WI38 (cell line): Measurements from ENCODE around the gene ARHGAP45.
"Not testable (repeated sequence)": the region's sequence is repeated elsewhere in the genome, so short reads cannot be mapped to it uniquely, and the experiment has no call there.

ENCODE experiments used
- H3K4me3 ChIP-seq: 2 replicates; pipeline ENCODE4 v1.5.1; 2011; ENCODE audit warnings: low read depth, mild to moderate bottlenecking, control low read depth, low read length
- TF ChIP-seq, protein P1 (sequence below): IDR thresholded peaks from 2 replicates; pipeline ENCODE4 v1.5.1; 2012; ENCODE audit warnings: low read depth, mild to moderate bottlenecking, control low read depth, low read length

Gene ARHGAP45

DNA sequence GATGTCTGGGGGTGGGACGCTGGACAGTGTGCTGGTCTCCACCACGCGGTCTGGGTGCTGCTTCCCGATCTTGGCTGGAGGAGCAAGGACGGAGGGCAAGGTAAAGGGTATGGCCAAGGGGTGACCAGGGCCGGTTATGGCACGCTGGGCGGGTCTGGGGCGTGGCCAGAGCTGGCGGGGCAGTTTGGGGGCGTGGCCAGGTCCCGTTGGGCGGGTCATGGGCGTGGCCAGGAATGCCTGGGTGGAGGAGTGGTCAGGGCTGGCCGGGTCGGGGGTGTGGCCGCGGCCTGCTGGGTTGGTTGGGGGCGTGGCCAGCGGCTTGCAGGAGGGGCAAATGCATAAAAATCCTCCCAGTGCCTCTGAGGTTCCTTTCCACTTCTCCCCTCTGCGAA, 56.0 kb downstream of the ARHGAP45 start:
- TF ChIP-seq, protein P1, sequence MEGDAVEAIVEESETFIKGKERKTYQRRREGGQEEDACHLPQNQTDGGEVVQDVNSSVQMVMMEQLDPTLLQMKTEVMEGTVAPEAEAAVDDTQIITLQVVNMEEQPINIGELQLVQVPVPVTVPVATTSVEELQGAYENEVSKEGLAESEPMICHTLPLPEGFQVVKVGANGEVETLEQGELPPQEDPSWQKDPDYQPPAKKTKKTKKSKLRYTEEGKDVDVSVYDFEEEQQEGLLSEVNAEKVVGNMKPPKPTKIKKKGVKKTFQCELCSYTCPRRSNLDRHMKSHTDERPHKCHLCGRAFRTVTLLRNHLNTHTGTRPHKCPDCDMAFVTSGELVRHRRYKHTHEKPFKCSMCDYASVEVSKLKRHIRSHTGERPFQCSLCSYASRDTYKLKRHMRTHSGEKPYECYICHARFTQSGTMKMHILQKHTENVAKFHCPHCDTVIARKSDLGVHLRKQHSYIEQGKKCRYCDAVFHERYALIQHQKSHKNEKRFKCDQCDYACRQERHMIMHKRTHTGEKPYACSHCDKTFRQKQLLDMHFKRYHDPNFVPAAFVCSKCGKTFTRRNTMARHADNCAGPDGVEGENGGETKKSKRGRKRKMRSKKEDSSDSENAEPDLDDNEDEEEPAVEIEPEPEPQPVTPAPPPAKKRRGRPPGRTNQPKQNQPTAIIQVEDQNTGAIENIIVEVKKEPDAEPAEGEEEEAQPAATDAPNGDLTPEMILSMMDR = no peak
- H3K4me3 ChIP-seq = no peak overlapping the region

GRCh38 chr19:1123381-1123780, 56.4 kb downstream of the ARHGAP45 start:
- H3K4me3 ChIP-seq = no peak overlapping the region
- TF ChIP-seq, protein P1 = no peak

GRCh38 chr19:1123885-1124677, 57.1 kb downstream of the ARHGAP45 start:
- TF ChIP-seq, protein P1 = no peak
- no peak overlapping the region for H3K4me3 ChIP-seq

DNA sequence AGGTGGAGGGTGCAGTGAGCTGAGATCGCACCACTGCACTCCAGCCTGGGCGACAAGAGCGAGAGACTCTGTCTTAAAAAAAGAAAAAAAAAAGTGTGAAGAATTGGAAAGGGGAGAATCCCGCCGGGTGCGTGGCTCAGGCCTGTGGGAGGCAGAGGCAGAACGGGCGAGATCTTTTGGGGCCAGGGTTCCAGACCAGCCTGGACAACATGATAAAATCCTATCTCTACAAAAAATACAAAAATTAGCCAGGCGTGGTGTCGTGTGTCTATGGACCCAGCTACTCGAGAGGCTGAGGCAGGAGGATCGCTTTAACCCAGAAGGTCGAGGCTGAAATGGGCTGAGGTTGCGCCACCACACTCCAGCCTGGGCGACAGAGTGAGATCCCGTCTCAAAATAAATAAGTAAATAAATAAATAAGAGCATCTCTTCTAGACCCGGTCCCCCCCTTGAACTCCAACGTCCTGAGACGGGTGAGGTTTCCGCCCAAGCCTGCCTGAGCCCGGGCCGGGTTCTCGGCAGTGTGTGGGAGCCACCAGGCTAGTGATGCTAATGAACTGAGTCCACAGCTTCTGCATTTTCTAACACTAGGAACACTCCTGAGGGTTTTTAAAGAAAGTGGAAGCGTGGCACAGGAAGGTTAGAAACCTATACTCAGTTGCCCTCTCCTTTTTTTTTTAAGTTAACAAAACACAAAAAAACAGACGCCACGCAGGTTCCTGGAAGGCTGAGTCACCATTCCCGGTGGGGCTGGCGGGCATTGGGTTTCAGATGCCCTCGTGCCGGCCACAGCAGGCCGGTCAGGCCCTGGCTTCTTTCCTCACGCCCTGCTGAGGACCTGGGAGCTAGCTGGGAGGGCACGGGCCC, 58.9 kb downstream of the ARHGAP45 start:
- H3K4me3 ChIP-seq = no peak overlapping the region

GRCh38 chr19:1126984-1127760, 60.2 kb downstream of the ARHGAP45 start:
- TF ChIP-seq, protein P1 = no peak
- H3K4me3 ChIP-seq = no peak overlapping the region

More for the DNA sequence above, 58.9 kb downstream of the ARHGAP45 start:
- TF ChIP-seq, protein P1 = no peak

GRCh38 chr19:1128106-1128505, 61.1 kb downstream of the ARHGAP45 start:
- H3K4me3 ChIP-seq = no peak overlapping the region
- TF ChIP-seq, protein P1 = no peak

GRCh38 chr19:1129084-1129483, 62.1 kb downstream of the ARHGAP45 start:
- not testable (repeated sequence) for H3K4me3 ChIP-seq
